ENCODE data around the gene CPLANE1. TPM values are rescaled to one million over a fixed set of nuclear protein-coding genes. Genes with fewer than 3 reads are reported as not detected.
A peak's percentile ranks its signal among the peaks of the same experiment; 100 is the strongest.

Gene CPLANE1
- total RNA-seq, 1 experiment from 2014 or later = 23.0 TPM

GRCh38 chr5:37217976-37218375 is 31.2 kb downstream of the CPLANE1 start:
- DNase-seq (ENCODE audit: low read depth, low spot score) = no peak
- in situ Hi-C loops (cut with HindIII; ENCODE audit: low pct_unique_long_range_greater_than_20kb, low sequenced_read_pairs) = no loop called here

GRCh38 chr5:37214550-37214949 is 34.6 kb downstream of the CPLANE1 start:
- no peak for DNase-seq (ENCODE audit: low read depth, low spot score)
- in situ Hi-C loops (cut with HindIII; ENCODE audit: low pct_unique_long_range_greater_than_20kb, low sequenced_read_pairs) = no loop called here

- in situ Hi-C loops (cut with HindIII; ENCODE audit: low pct_unique_long_range_greater_than_20kb, low sequenced_read_pairs) = no loop called here
- peak; percentile 25 for DNase-seq (ENCODE audit: low read depth, low spot score)
These were observed 37.1 kb downstream of the CPLANE1 start for GRCh38 chr5:37212096-37212495.

GRCh38 chr5:37211661-37212060 is 37.5 kb downstream of the CPLANE1 start:
- in situ Hi-C loops (cut with HindIII; ENCODE audit: low pct_unique_long_range_greater_than_20kb, low sequenced_read_pairs) = no loop called here
- DNase-seq (ENCODE audit: low read depth, low spot score) = no peak

GRCh38 chr5:37208883-37209797 is 40.0 kb downstream of the CPLANE1 start:
- peak; percentile 44 for DNase-seq (ENCODE audit: low read depth, low spot score)
- in situ Hi-C loops (cut with HindIII; ENCODE audit: low pct_unique_long_range_greater_than_20kb, low sequenced_read_pairs) = no loop called here

- in situ Hi-C loops (cut with HindIII; ENCODE audit: low pct_unique_long_range_greater_than_20kb, low sequenced_read_pairs) = no loop called here
These were observed 41.4 kb downstream of the CPLANE1 start for GRCh38 chr5:37207802-37208201.

GRCh38 chr5:37206736-37207135 is 42.4 kb downstream of the CPLANE1 start:
- in situ Hi-C loops (cut with HindIII; ENCODE audit: low pct_unique_long_range_greater_than_20kb, low sequenced_read_pairs) = no loop called here
- no peak for DNase-seq (ENCODE audit: low read depth, low spot score)

More at GRCh38 chr5:37207802-37208201, 41.4 kb downstream of the CPLANE1 start:
- DNase-seq (ENCODE audit: low read depth, low spot score) = no peak

GRCh38 chr5:37198842-37199241 is 50.3 kb downstream of the CPLANE1 start:
- DNase-seq (ENCODE audit: low read depth, low spot score) = no peak
- in situ Hi-C loops (cut with HindIII; ENCODE audit: low pct_unique_long_range_greater_than_20kb, low sequenced_read_pairs) = no loop called here

GRCh38 chr5:37198061-37198460 is 51.1 kb downstream of the CPLANE1 start:
- no peak for DNase-seq (ENCODE audit: low read depth, low spot score)
- in situ Hi-C loops (cut with HindIII; ENCODE audit: low pct_unique_long_range_greater_than_20kb, low sequenced_read_pairs) = no loop called here

GRCh38 chr5:37197340-37198050 is 51.7 kb downstream of the CPLANE1 start:
- no peak for DNase-seq (ENCODE audit: low read depth, low spot score)
- in situ Hi-C loops (cut with HindIII; ENCODE audit: low pct_unique_long_range_greater_than_20kb, low sequenced_read_pairs) = no loop called here

GRCh38 chr5:37190592-37190991 is 58.6 kb downstream of the CPLANE1 start:
- no peak for DNase-seq (ENCODE audit: low read depth, low spot score)
- in situ Hi-C loops (cut with HindIII; ENCODE audit: low pct_unique_long_range_greater_than_20kb, low sequenced_read_pairs) = no loop called here

- in situ Hi-C loops (cut with HindIII; ENCODE audit: low pct_unique_long_range_greater_than_20kb, low sequenced_read_pairs) = no loop called here
- DNase-seq (ENCODE audit: low read depth, low spot score) = no peak
These were observed 59.8 kb downstream of the CPLANE1 start for GRCh38 chr5:37189355-37189754.

GRCh38 chr5:37187465-37187977 is 61.7 kb downstream of the CPLANE1 start:
- no peak for DNase-seq (ENCODE audit: low read depth, low spot score)
- in situ Hi-C loops (cut with HindIII; ENCODE audit: low pct_unique_long_range_greater_than_20kb, low sequenced_read_pairs) = no loop called here

GRCh38 chr5:37184748-37185364 is 64.3 kb downstream of the CPLANE1 start:
- in situ Hi-C loops (cut with HindIII; ENCODE audit: low pct_unique_long_range_greater_than_20kb, low sequenced_read_pairs) = no loop called here
- no peak for DNase-seq (ENCODE audit: low read depth, low spot score)

GRCh38 chr5:37182667-37183066 is 66.5 kb downstream of the CPLANE1 start:
- no peak for DNase-seq (ENCODE audit: low read depth, low spot score)
- in situ Hi-C loops (cut with HindIII; ENCODE audit: low pct_unique_long_range_greater_than_20kb, low sequenced_read_pairs) = no loop called here

- in situ Hi-C loops (cut with HindIII; ENCODE audit: low pct_unique_long_range_greater_than_20kb, low sequenced_read_pairs) = no loop called here
These were observed 74.2 kb downstream of the CPLANE1 start for GRCh38 chr5:37174928-37175327.

GRCh38 chr5:37172957-37173356 is 76.2 kb downstream of the CPLANE1 start:
- in situ Hi-C loops (cut with HindIII; ENCODE audit: low pct_unique_long_range_greater_than_20kb, low sequenced_read_pairs) = no loop called here
- no peak for DNase-seq (ENCODE audit: low read depth, low spot score)

More at GRCh38 chr5:37174928-37175327, 74.2 kb downstream of the CPLANE1 start:
- no peak for DNase-seq (ENCODE audit: low read depth, low spot score)

- no peak for DNase-seq (ENCODE audit: low read depth, low spot score)
- in situ Hi-C loops (cut with HindIII; ENCODE audit: low pct_unique_long_range_greater_than_20kb, low sequenced_read_pairs) = no loop called here
These were observed 78.3 kb downstream of the CPLANE1 start for GRCh38 chr5:37170856-37171255.
